H9 (cell line): Measurements from ENCODE around the gene KAZN. TPM values are rescaled to one million over a fixed set of nuclear protein-coding genes. Genes with fewer than 3 reads are reported as not detected.

Experiments
- DNase-seq: peaks from one replicate; pipeline ENCODE4 v3.0.0-alpha.2; 2017
- H2AFZ ChIP-seq: one replicate; pipeline ENCODE4 v1.6.1; 2013; ENCODE audit warnings: mild to moderate bottlenecking, low read length, control low read depth, moderate library complexity
- H2AK5ac ChIP-seq: 2 replicates; pipeline ENCODE4 v1.6.1; 2013; ENCODE audit warnings: low read length, control low read depth, mixed read lengths; ENCODE audit not compliant: insufficient read length
- H2BK120ac ChIP-seq: one replicate; pipeline ENCODE4 v1.6.1; 2013; ENCODE audit warnings: low read depth, mild to moderate bottlenecking, low read length, control low read depth, inconsistent platforms; ENCODE audit not compliant: poor library complexity, severe bottlenecking
- H2BK12ac ChIP-seq: 2 replicates; pipeline ENCODE4 v1.6.1; 2013; ENCODE audit warnings: low read length, control low read depth, mixed read lengths, low read depth; ENCODE audit not compliant: insufficient read length
- H2BK15ac ChIP-seq: 2 replicates; pipeline ENCODE4 v1.6.1; 2013; ENCODE audit warnings: low read depth, low read length, control low read depth
- H2BK20ac ChIP-seq: one replicate; pipeline ENCODE4 v1.6.1; 2013; ENCODE audit warnings: low read depth, mild to moderate bottlenecking, low read length, control low read depth, inconsistent platforms; ENCODE audit not compliant: poor library complexity, severe bottlenecking
- H2BK5ac ChIP-seq: 2 replicates; pipeline ENCODE4 v1.6.1; 2013; ENCODE audit warnings: low read length, control low read depth, mixed read lengths; ENCODE audit not compliant: insufficient read length
- H3K14ac ChIP-seq: 2 replicates; pipeline ENCODE4 v1.6.1; 2013; ENCODE audit warnings: low read length, control low read depth; ENCODE audit not compliant: insufficient read depth
- H3K18ac ChIP-seq: 2 replicates; pipeline ENCODE4 v1.6.1; 2013; ENCODE audit warnings: low read depth, mild to moderate bottlenecking, mixed read lengths, low read length, control low read depth; ENCODE audit not compliant: insufficient read length
- H3K23ac ChIP-seq: 2 replicates; pipeline ENCODE4 v1.6.1; 2013; ENCODE audit warnings: low read length, control low read depth, mixed read lengths, low read depth; ENCODE audit not compliant: insufficient read length
- H3K23me2 ChIP-seq: 2 replicates; pipeline ENCODE4 v1.6.1; 2013; ENCODE audit warnings: low read depth, mild to moderate bottlenecking, mixed read lengths, low read length, control low read depth; ENCODE audit not compliant: insufficient read length, poor library complexity, severe bottlenecking
- H3K27ac ChIP-seq: 2 replicates; pipeline ENCODE4 v1.5.1; 2013; ENCODE audit warnings: low read length, control low read depth, mixed read lengths, low read depth; ENCODE audit not compliant: insufficient read length
- H3K27me3 ChIP-seq: 2 replicates; pipeline ENCODE4 v1.6.1; 2013; ENCODE audit warnings: low read length, control low read depth, inconsistent platforms; ENCODE audit not compliant: insufficient read depth
- H3K4ac ChIP-seq: 2 replicates; pipeline ENCODE4 v1.6.1; 2013; ENCODE audit warnings: low read depth, mild to moderate bottlenecking, control low read depth, inconsistent platforms, low read length, moderate library complexity
- H3K4me1 ChIP-seq: 2 replicates; pipeline ENCODE4 v1.6.1; 2013; ENCODE audit warnings: low read length, control low read depth, inconsistent platforms; ENCODE audit not compliant: insufficient read depth
- H3K4me2 ChIP-seq: 2 replicates; pipeline ENCODE4 v1.6.1; 2013; ENCODE audit warnings: low read length, control low read depth, mixed read lengths; ENCODE audit not compliant: insufficient read length, insufficient read depth
- H3K56ac ChIP-seq: 2 replicates; pipeline ENCODE4 v1.6.1; 2013; ENCODE audit warnings: low read depth, mild to moderate bottlenecking, mixed read lengths, low read length, control low read depth; ENCODE audit not compliant: insufficient read length
- H3K79me1 ChIP-seq: 2 replicates; pipeline ENCODE4 v1.6.1; 2013; ENCODE audit warnings: low read depth, mild to moderate bottlenecking, moderate library complexity, low read length, control low read depth, inconsistent platforms; ENCODE audit not compliant: insufficient read depth, poor library complexity, severe bottlenecking
- H3K79me2 ChIP-seq: 2 replicates; pipeline ENCODE4 v1.6.1; 2013; ENCODE audit warnings: low read length, control low read depth, inconsistent platforms; ENCODE audit not compliant: insufficient read depth
- H3K9ac ChIP-seq: 2 replicates; pipeline ENCODE4 v1.6.1; 2013; ENCODE audit warnings: low read length, control low read depth, mixed read lengths; ENCODE audit not compliant: insufficient read length; ENCODE audit errors: extremely low read depth
- H3K9me3 ChIP-seq: one replicate; pipeline ENCODE4 v1.6.1; 2013; ENCODE audit warnings: low read depth, low read length, inconsistent platforms; ENCODE audit not compliant: control insufficient read depth
- H3T11ph ChIP-seq: one replicate; pipeline ENCODE4 v1.6.1; 2013; ENCODE audit warnings: mild to moderate bottlenecking, low read length, control low read depth, inconsistent platforms
- H4K20me1 ChIP-seq: one replicate; pipeline ENCODE4 v1.6.1; 2013; ENCODE audit not compliant: control insufficient read depth, insufficient read length, insufficient read depth
- H4K5ac ChIP-seq: 2 replicates; pipeline ENCODE4 v1.6.1; 2013; ENCODE audit warnings: low read depth, mild to moderate bottlenecking, mixed read lengths, low read length, control low read depth; ENCODE audit not compliant: insufficient read length
- H4K8ac ChIP-seq: replicated peaks from 2 replicates; pipeline ENCODE4 v1.6.1; 2013; ENCODE audit warnings: low read length, control low read depth, mixed read lengths, low read depth; ENCODE audit not compliant: insufficient read length
- H4K91ac ChIP-seq: 2 replicates; pipeline ENCODE4 v1.6.1; 2013; ENCODE audit warnings: low read depth, mild to moderate bottlenecking, moderate library complexity, mixed read lengths, low read length, control low read depth; ENCODE audit not compliant: insufficient read length
- H3K27ac Mint-ChIP-seq, 3 experiments: 2 replicates in 2 of 3; 3 replicates in 1 of 3; pipeline ENCODE4 v1.8.0; 2020 to 2021; ENCODE audit warnings: mixed read lengths in 3 of 3, mild to moderate bottlenecking in 1 of 3, moderate library complexity in 1 of 3
- H3K27me3 Mint-ChIP-seq: 2 replicates; pipeline ENCODE4 v1.8.0; 2021; ENCODE audit warnings: low read depth, mild to moderate bottlenecking, moderate library complexity, mixed read lengths
- H3K36me3 Mint-ChIP-seq, 3 experiments: 2 replicates in 2 of 3; 3 replicates in 1 of 3; pipeline ENCODE4 v1.8.0; 2020 to 2021; ENCODE audit warnings: low read depth in 3 of 3, mixed read lengths in 3 of 3; ENCODE audit not compliant: insufficient read depth in 1 of 3
- H3K4me1 Mint-ChIP-seq, 2 experiments: 2 replicates each; pipeline ENCODE4 v1.8.0; 2020; ENCODE audit warnings: mixed read lengths in 2 of 2
- H3K4me3 Mint-ChIP-seq, 2 experiments: 2 replicates in 1 of 2; 3 replicates in 1 of 2; pipeline ENCODE4 v1.8.0; 2020 to 2021; ENCODE audit warnings: mild to moderate bottlenecking in 2 of 2, mixed read lengths in 2 of 2, moderate library complexity in 1 of 2
- H3K9me3 Mint-ChIP-seq, 2 experiments: 2 replicates in 1 of 2; 3 replicates in 1 of 2; pipeline ENCODE4 v1.8.0; 2020; ENCODE audit warnings: mild to moderate bottlenecking in 2 of 2, mixed read lengths in 2 of 2, moderate library complexity in 1 of 2
- CTCF ChIP-seq: fragments of 200-600 bp; sonication (generic); conservative IDR thresholded peaks from 3 replicates; pipeline ENCODE4 v1.8.0; 2021; ENCODE audit warnings: antibody characterized with exemption, mild to moderate bottlenecking
- WGBS: extraction: QIAGEN DNeasy Blood & Tissue Kit; methylation state at CpG from one replicate; pipeline ENCODE4 v1.1.7; 2013; ENCODE audit warnings: missing lambda C conversion rate, low lambda C conversion rate, mixed read lengths; ENCODE audit not compliant: insufficient read length; ENCODE audit errors: extremely low coverage; 5-methylcytosine and 5-hydroxymethylcytosine counted together
- total RNA-seq: library from RNA; stranded (reverse); gene quantifications from 2 replicates; pipeline ENCODE4 v1.2.1, GENCODE V29; 2021

Gene KAZN
- total RNA-seq, 1 experiment from 2014 or later = 7.6 TPM

GRCh38 chr1:14913482-14914177 lies 315.1 kb downstream of the KAZN start:
- peak overlapping the region; percentile 53 for H3K14ac ChIP-seq
- H3K56ac ChIP-seq = no peak overlapping the region
- H4K8ac ChIP-seq = no peak overlapping the region
- H3K4me2 ChIP-seq = no peak overlapping the region
- no peaks in the 10 kb centered on the region for H3K79me1 ChIP-seq
- no peak for DNase-seq
- H2BK12ac ChIP-seq = no peak overlapping the region
- no peak overlapping the region for H3T11ph ChIP-seq
- no peak overlapping the region for H2BK15ac ChIP-seq
- no peak overlapping the region for H2AK5ac ChIP-seq
- Mint-ChIP-seq H3K27me3 (peaks cover 7% of the 10 kb centered on the region), H3K9me3 (no peaks in the 10 kb centered on the region), H3K27ac (peak overlapping the region in 1 of 3 experiments; percentile 70; a peak in 2 of 7 replicates), H3K36me3 (no peaks in the 10 kb centered on the region), H3K4me3 (no peak overlapping the region), H3K4me1 (peaks cover 24% of the 10 kb centered on the region in 2 experiments)
- no CpG with 5 or more reads among the region's 14 CpGs for WGBS
- no peak overlapping the region for H4K91ac ChIP-seq
- no peak overlapping the region for H2BK20ac ChIP-seq
- H3K27me3 ChIP-seq = no peaks in the 10 kb centered on the region
- no peak overlapping the region for H3K27ac ChIP-seq
- no peak overlapping the region for H2BK5ac ChIP-seq
- no peak overlapping the region for H3K4ac ChIP-seq
- no peaks in the 10 kb centered on the region for H3K9me3 ChIP-seq
- H2AFZ ChIP-seq = no peak overlapping the region
- no peak overlapping the region for H2BK120ac ChIP-seq
- peak overlapping the region; percentile 8 for H3K9ac ChIP-seq
- H3K23ac ChIP-seq = no peak overlapping the region
- H3K79me2 ChIP-seq = no peaks in the 10 kb centered on the region
- H3K4me1 ChIP-seq = peaks cover 3% of the 10 kb centered on the region; the same call in 1 of the 2 replicates
- no peak overlapping the region for H4K5ac ChIP-seq
- H3K23me2 ChIP-seq = no peaks in the 10 kb centered on the region
- H3K18ac ChIP-seq = no peak overlapping the region
- no peak for TF ChIP-seq CTCF
- H4K20me1 ChIP-seq = no peaks in the 10 kb centered on the region
